A204.1 (cell line): ENCODE data around the gene CST11.

Source experiments
- FAIRE-seq: peaks from 2 replicates; lab custom pipeline; 2012; peaks lifted over from hg19 to GRCh38; lab: Jason Lieb, UNC

Gene CST11

GRCh38 chr20:23453549-23454543 is 1.2 kb upstream of the CST11 start:
- FAIRE-seq: no peak

GRCh38 chr20:23451956-23452487 is 654 bp downstream of the CST11 start:
- no peak for FAIRE-seq

DNA sequence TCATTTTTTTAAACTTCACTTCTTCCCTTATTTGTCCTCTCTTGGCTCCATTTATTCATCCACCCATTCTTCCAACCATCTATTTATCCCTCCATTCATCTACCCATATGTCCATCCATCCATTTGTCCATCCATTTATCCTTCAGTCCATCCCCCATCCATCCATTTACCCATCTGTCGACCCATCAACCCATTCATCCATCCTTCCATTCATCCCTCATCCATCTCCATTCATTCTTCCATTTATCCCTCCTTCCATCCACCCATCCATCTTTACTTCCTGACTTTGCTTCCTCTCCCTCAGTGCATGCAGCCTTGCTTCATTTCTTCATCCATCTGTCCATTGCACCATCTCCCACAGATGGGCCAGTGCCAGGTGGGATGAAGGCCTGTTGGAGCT is 1.8 kb downstream of the CST11 start:
- FAIRE-seq: no peak

GRCh38 chr20:23449421-23449820 is 3.3 kb downstream of the CST11 start:
- FAIRE-seq: no peak

- FAIRE-seq: no peak
Measured at GRCh38 chr20:23448167-23448566, 4.5 kb downstream of the CST11 start.

- no peak for FAIRE-seq
Measured at GRCh38 chr20:23446505-23446904, 6.2 kb downstream of the CST11 start.

GRCh38 chr20:23445596-23446217 is 7.0 kb downstream of the CST11 start:
- no peak for FAIRE-seq

- no peak for FAIRE-seq
Measured at GRCh38 chr20:23444859-23445258, 7.8 kb downstream of the CST11 start.

- FAIRE-seq: no peak
Measured at GRCh38 chr20:23442436-23442835, 10.2 kb downstream of the CST11 start.

- FAIRE-seq: peak; percentile 73
Measured at GRCh38 chr20:23441850-23442313, 10.8 kb downstream of the CST11 start.

DNA sequence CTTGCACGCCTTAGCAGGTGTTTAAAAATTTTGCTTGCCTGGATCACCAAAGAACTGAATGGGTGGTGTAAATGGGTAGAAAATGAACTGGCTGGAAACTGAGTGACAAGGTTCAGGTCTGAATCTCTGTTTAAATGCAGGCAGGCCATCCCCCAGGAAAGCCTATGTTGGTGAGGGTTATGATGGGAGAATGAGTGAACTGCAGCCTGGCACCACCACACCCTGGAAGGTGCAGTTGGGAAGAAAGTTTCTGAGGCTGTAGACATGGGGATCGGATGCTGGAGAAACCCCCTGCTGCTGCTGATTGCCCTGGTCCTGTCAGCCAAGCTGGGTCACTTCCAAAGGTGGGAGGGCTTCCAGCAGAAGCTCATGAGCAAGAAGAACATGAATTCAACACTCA is 12.7 kb downstream of the CST11 start:
- FAIRE-seq: no peak

DNA sequence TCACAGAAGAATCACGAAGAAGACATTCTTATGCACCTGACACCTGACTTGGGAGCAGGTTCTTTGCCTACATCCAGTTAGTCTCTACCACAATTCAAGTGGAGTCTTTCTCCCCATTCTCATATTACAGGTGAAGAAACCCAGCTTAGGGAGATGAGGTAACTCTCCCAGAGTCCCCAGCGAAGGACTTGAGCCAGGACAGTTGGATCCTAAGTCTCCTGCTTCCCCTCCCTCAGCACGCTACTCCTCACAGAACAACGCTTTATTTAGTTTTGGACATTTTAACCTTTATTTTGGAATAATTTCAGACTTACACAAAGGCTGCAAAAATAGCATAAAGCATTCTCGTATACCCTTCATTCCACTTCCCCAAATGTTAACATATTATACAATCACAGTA is 14.0 kb downstream of the CST11 start:
- no peak for FAIRE-seq

DNA sequence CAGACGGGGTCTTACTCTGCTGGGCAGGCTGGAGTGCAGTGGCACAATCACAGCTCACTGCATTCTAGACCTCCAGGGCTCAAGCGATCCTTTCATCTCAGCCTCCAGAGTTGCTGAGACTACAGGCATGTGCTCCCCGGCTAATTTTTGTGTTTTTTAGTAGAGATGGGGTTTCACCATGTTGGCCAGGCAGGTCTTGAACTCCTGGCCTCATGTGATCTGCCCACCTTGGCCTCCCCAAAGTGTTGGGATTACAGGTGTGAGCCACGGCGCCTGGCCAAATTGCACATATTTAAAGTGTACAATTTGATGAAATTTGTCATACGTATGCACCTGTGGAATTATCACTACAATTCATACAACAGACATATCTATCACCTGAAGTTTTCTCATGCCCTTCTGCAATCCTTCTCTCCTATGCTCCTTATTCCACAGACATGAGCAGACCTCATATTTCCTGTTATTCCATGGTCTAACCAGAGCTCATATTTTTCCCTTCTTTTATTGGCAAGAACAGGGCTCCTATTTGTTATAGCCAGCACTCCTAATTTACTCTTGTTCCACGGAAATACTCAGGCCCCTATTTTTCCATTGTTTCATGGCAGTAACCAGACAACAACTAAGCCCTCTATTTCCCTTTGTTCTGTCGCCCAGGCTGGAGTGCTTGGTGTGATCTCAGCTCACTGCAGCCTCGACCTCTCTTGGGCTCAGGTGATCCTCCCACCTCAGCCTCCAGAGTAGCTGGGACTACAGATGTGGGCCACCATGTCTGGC is 15.4 kb downstream of the CST11 start:
- FAIRE-seq: no peak

DNA sequence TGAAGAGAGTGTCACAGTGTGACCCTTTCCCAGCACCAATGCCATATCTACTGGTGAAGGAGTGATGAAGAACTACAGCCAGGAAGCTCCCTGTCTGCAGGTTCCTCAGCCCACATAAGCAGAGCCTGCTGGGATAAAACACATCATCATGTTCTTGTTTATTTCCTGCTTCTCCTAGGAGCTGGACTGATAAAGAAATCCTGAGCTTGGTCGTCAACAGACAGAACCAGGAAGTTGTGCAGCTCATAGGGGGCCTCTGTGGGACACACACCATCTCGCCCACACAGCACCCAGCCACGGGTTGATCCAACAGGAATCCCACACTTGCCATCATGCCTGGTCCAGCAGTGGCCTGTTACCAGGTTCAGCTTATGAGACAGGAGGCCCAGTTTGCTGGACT is 16.0 kb downstream of the CST11 start:
- no peak for FAIRE-seq

- FAIRE-seq: no peak
Measured at GRCh38 chr20:23435626-23436539, 16.8 kb downstream of the CST11 start.

- FAIRE-seq: no peak
Measured at GRCh38 chr20:23434521-23435313, 18.0 kb downstream of the CST11 start.

GRCh38 chr20:23433628-23434027 is 19.0 kb downstream of the CST11 start:
- no peak for FAIRE-seq

- FAIRE-seq: no peak
Measured at GRCh38 chr20:23425129-23425528, 27.5 kb downstream of the CST11 start.

GRCh38 chr20:23420943-23421931 is 31.4 kb downstream of the CST11 start, which contains the start of gene NAPB:
Gene NAPB (minus strand): TSS chr20:23421488. CDS start chr20:23421402, 86 bp downstream.
- FAIRE-seq: no peak
